22Rv1 (cell line): Measurements from ENCODE around the gene MOB2.
A peak's percentile ranks its signal among the peaks of the same experiment; 100 is the strongest.
"Not testable (repeated sequence)": the region's sequence is repeated elsewhere in the genome, so short reads cannot be mapped to it uniquely, and the experiment has no call there.

ENCODE experiments used
- H3K27ac ChIP-seq: fragments of 450-650 bp; 2 replicates; pipeline ENCODE4 v1.5.1; 2017
- ZFX ChIP-seq: fragments of 450-650 bp; IDR thresholded peaks from 2 replicates; pipeline ENCODE4 v1.6.1; 2017; ENCODE audit warnings: antibody characterized with exemption, borderline replicate concordance
- TF ChIP-seq, protein P1 (sequence below): fragments of 450-650 bp; IDR thresholded peaks from 2 replicates; pipeline ENCODE4 v1.5.1; 2017; ENCODE audit warnings: mild to moderate bottlenecking

MOB2 gene

GRCh38 chr11:1517117-1518005 is 30.8 kb upstream of the MOB2 start:
- H3K27ac ChIP-seq: no peak overlapping the region
- TF ChIP-seq, protein P1, sequence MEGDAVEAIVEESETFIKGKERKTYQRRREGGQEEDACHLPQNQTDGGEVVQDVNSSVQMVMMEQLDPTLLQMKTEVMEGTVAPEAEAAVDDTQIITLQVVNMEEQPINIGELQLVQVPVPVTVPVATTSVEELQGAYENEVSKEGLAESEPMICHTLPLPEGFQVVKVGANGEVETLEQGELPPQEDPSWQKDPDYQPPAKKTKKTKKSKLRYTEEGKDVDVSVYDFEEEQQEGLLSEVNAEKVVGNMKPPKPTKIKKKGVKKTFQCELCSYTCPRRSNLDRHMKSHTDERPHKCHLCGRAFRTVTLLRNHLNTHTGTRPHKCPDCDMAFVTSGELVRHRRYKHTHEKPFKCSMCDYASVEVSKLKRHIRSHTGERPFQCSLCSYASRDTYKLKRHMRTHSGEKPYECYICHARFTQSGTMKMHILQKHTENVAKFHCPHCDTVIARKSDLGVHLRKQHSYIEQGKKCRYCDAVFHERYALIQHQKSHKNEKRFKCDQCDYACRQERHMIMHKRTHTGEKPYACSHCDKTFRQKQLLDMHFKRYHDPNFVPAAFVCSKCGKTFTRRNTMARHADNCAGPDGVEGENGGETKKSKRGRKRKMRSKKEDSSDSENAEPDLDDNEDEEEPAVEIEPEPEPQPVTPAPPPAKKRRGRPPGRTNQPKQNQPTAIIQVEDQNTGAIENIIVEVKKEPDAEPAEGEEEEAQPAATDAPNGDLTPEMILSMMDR: no peak
- no peak for TF ChIP-seq ZFX

DNA sequence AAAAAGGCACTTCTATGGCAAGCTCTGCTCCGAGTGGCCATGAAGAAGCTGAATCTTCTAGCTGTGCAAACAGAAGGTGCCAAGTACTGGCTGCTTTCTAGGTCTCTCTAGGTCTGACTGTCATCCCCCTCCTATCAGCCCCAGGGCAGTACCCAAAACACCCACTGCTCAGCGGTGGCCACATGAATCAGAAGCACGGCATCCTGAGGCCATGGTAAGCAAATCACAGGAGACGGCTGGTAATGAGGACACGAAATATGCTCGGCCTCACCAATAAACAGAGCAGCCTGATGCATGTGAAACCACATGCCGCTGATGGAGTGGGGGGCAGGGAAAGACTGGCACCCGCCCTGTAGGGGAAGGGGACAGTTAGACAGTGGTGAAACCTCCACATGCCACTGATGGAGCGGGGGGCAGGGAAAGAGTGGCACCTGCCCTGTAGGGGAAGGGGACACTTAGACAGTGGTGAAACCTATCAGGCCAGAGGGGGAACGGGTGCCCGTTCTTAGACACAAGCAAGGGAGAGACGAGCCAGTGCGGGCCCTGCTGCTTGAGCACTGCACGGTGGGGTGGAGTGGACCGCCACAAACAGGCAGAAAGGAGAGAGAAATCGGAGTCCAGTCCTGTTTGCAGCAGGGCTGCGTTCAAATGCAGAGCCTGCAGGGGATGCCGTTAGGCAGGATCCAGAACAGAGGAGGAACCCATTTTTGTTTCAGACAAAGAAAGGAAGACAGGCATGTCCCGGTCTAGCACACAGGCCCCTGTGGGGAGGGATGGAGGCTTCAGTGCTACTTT is 29.9 kb upstream of the MOB2 start:
- no peak overlapping the region for H3K27ac ChIP-seq
- TF ChIP-seq ZFX: no peak
- TF ChIP-seq, protein P1: no peak

GRCh38 chr11:1515082-1516060 is 28.8 kb upstream of the MOB2 start:
- TF ChIP-seq ZFX: no peak
- TF ChIP-seq, protein P1: peak; percentile 96
- H3K27ac ChIP-seq: no peak overlapping the region

- H3K27ac ChIP-seq: no peak overlapping the region
- TF ChIP-seq, protein P1: no peak
- TF ChIP-seq ZFX: no peak
Observed at GRCh38 chr11:1514336-1515061, 27.9 kb upstream of the MOB2 start.

- H3K27ac ChIP-seq: no peak overlapping the region
- no peak for TF ChIP-seq ZFX
- TF ChIP-seq, protein P1: no peak
Observed at GRCh38 chr11:1513326-1514296, 27.0 kb upstream of the MOB2 start.

DNA sequence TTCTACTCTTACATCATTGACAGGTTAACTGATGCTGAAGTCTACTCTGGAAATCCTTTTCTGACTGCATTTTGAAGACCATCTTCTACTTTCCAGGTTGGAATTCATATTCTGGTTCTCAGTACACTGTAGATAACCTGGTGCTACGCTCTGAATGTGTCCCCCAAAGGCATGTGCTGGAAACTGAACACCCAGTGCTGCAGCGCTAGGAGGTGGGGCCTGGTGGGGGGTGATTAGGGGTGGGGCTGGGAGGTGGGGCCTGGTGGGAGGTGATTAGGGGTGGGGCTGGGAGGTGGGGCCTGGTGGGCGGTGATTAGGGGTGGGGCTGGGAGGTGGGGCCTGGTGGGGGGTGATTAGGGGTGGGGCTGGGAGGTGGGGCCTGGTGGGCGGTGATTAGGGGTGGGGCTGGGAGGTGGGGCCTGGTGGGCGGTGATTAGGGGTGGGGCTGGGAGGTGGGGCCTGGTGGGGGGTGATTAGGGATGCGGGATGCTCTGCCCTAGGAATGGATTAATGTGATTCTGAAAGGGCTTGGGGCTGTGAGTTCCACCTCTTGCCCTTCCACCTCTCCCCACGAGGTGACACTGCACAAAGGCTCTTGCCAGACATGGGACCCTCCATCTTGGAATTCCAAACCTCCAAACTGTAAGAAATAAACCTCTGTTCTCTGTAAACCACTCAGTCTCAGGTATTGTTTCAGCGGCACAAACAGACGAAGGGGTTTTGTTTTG is 26.1 kb upstream of the MOB2 start:
- not testable (repeated sequence) for H3K27ac ChIP-seq
